H1 (cell line): ENCODE data around the gene SLC8A3. TPM values are rescaled to one million over a fixed set of nuclear protein-coding genes. Genes with fewer than 3 reads are reported as not detected.

ENCODE experiments used
- CBX8 ChIP-seq: fragments of 300-800, 300-1000 bp; sonication (generic); IDR thresholded peaks from 2 replicates; pipeline ENCODE4 v1.7.1; 2016; ENCODE audit warnings: low read depth, low read length, borderline replicate concordance
- EP300 ChIP-seq, 2 experiments: IDR thresholded peaks; 1 replicate in 1 of 2; 2 replicates in 1 of 2; pipeline ENCODE4 v1.6.1; 2011 to 2012; ENCODE audit warnings: low read depth in 2 of 2, low read length in 2 of 2, mild to moderate bottlenecking in 2 of 2, borderline replicate concordance in 1 of 2, inconsistent platforms in 1 of 2, moderate library complexity in 1 of 2
- EZH2 ChIP-seq: fragments of 200-600 bp; sonication (generic); IDR thresholded peaks from 2 replicates; pipeline ENCODE4 v1.7.1; 2012; ENCODE audit warnings: low read depth, mild to moderate bottlenecking, moderate library complexity, low read length, inconsistent platforms; ENCODE audit not compliant: severe bottlenecking
- FOSL1 ChIP-seq: IDR thresholded peaks from 2 replicates; pipeline ENCODE4 v1.6.1; 2011; ENCODE audit warnings: mild to moderate bottlenecking, low read depth, low read length, moderate library complexity; ENCODE audit not compliant: insufficient read depth
- HDAC6 ChIP-seq: IDR thresholded peaks from one replicate; pipeline ENCODE4 v1.7.1; 2012; ENCODE audit warnings: low read depth, mild to moderate bottlenecking, inconsistent platforms, low read length, moderate library complexity
- JUN ChIP-seq: IDR thresholded peaks from 2 replicates; pipeline ENCODE4 v1.6.1; 2011; ENCODE audit warnings: low read depth, mild to moderate bottlenecking, improper control_type of control experiment, low read length
- KDM5A ChIP-seq: fragments of 200-600 bp; IDR thresholded peaks from 2 replicates; pipeline ENCODE4 v1.7.1; 2012; ENCODE audit warnings: mild to moderate bottlenecking, low read length, inconsistent platforms, mixed read lengths
- POU5F1 ChIP-seq: IDR thresholded peaks from 2 replicates; pipeline ENCODE4 v1.6.1; 2011; ENCODE audit warnings: low read depth, mild to moderate bottlenecking, low read length, moderate library complexity
- RBBP5 ChIP-seq: IDR thresholded peaks from 2 replicates; pipeline ENCODE4 v1.7.1; 2012; ENCODE audit warnings: low read depth, mild to moderate bottlenecking, inconsistent platforms, low read length, moderate library complexity, borderline replicate concordance
- RNF2 ChIP-seq: fragments of 200-900, 300-1000 bp; sonication (generic); IDR thresholded peaks from 2 replicates; pipeline ENCODE4 v1.7.1; 2016; ENCODE audit warnings: borderline replicate concordance, low read depth, mild to moderate bottlenecking, antibody characterized with exemption, low read length; ENCODE audit not compliant: poor library complexity, severe bottlenecking; ENCODE audit errors: missing control alignments
- RXRA ChIP-seq: IDR thresholded peaks from 2 replicates; pipeline ENCODE4 v1.6.1; 2011; ENCODE audit warnings: low read depth, mild to moderate bottlenecking, low read length, moderate library complexity; ENCODE audit not compliant: insufficient read depth
- SRF ChIP-seq: IDR thresholded peaks from 2 replicates; pipeline ENCODE4 v1.6.1; 2011; ENCODE audit warnings: mild to moderate bottlenecking, low read depth, low read length, moderate library complexity
- TAF7 ChIP-seq: optimal IDR thresholded peaks from 2 replicates; pipeline ENCODE3; 2011; ENCODE audit warnings: low read depth, mild to moderate bottlenecking, inconsistent platforms, low read length, moderate library complexity, borderline replicate concordance
- TBP ChIP-seq: IDR thresholded peaks from 2 replicates; pipeline ENCODE4 v1.6.1; 2011; ENCODE audit warnings: low read depth, low read length, improper control_type of control experiment
- TEAD4 ChIP-seq: IDR thresholded peaks from 2 replicates; pipeline ENCODE4 v1.6.1; 2012; ENCODE audit warnings: low read depth, low read length, inconsistent platforms, mixed read lengths
- YY1 ChIP-seq: IDR thresholded peaks from 2 replicates; pipeline ENCODE4 v1.6.1; 2011; ENCODE audit warnings: low read depth, mild to moderate bottlenecking, low read length
- polyA plus RNA-seq, 7 experiments: library from polyadenylated mRNA; depleted of rRNA in 3 of 7; stranded (reverse) in 5 of 7; unstranded in 2 of 7; fragments of >200 nt in 5 of 7; fragments of 200-250 nt in 2 of 7; gene quantifications; 1 replicate in 5 of 7; 2 replicates in 1 of 7; 4 replicates in 1 of 7; pipeline versions ENCODE4 v1.2.1 to v1.2.3, GENCODE V29; 2011 to 2013; ENCODE audit warnings: missing spikeins in 2 of 7, mixed read lengths in 2 of 7
- total RNA-seq: library from RNA; stranded (reverse); fragmentation: NEBNext Ultra II Directional; extraction: Animal tissue kit (Norgen Biotek cat#: 25700); gene quantifications from 2 replicates; pipeline ENCODE4 v1.2.1, GENCODE V29; 2021
- TF ChIP-seq, protein P1 (sequence below): IDR thresholded peaks from 2 replicates; pipeline ENCODE4 v1.6.1; 2012; ENCODE audit warnings: low read length, inconsistent platforms
- TF ChIP-seq, protein P2 (sequence below): IDR thresholded peaks from 2 replicates; pipeline ENCODE4 v1.6.1; 2012; ENCODE audit warnings: inconsistent platforms

Gene SLC8A3
- total and polyA plus RNA-seq, 2 of the 8 experiments (the other 6 are each of a cell fraction or from before 2014, with no cell fraction given): 0.38 to 1.1 TPM

DNA sequence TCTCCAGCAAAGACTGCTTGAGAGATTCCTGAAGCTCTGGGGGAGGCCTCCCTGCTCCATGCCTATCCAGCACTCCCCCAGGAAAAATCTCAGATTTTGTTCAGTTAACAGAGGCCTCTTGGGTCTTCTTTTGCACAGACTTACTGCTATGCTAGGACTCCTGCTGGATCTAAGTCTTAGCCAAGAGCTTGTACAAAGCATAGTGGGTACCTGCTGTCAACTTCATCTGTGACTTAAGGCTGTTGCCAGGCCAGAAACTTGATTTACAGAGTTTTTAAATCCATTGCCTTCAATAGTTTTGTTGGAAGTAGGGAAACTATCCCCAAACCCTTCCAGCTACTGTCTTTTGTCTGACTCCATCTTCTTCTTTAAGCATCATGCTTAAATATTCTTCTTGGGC lies 169.1 kb downstream of the SLC8A3 start (continued):
- TF ChIP-seq RBBP5 (no peak), EZH2 (no peak), TAF7 (no peak), CBX8 (no peak), TBP (no peak), EP300 (IDR thresholded peaks at IDR 0.05; ENCODE audit: borderline replicate concordance in 1 of 2, low read depth in 2 of 2, low read length in 2 of 2) (no peak), SRF (no peak), FOSL1 (no peak), JUN (no peak), RXRA (no peak), POU5F1 (no peak), KDM5A (no peak), TEAD4 (no peak), YY1 (no peak), RNF2 (no peak), HDAC6 (no peak)
- TF ChIP-seq, protein P1, sequence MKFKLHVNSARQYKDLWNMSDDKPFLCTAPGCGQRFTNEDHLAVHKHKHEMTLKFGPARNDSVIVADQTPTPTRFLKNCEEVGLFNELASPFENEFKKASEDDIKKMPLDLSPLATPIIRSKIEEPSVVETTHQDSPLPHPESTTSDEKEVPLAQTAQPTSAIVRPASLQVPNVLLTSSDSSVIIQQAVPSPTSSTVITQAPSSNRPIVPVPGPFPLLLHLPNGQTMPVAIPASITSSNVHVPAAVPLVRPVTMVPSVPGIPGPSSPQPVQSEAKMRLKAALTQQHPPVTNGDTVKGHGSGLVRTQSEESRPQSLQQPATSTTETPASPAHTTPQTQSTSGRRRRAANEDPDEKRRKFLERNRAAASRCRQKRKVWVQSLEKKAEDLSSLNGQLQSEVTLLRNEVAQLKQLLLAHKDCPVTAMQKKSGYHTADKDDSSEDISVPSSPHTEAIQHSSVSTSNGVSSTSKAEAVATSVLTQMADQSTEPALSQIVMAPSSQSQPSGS: no peak
- TF ChIP-seq, protein P2, sequence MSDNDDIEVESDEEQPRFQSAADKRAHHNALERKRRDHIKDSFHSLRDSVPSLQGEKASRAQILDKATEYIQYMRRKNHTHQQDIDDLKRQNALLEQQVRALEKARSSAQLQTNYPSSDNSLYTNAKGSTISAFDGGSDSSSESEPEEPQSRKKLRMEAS: no peak
